ENCODE data around the gene FGD3. TPM values are rescaled to one million over a fixed set of nuclear protein-coding genes. Genes with fewer than 3 reads are reported as not detected.
A peak's percentile ranks its signal among the peaks of the same experiment; 100 is the strongest.

Gene FGD3
- total RNA-seq, 2 donors from 2014 or later: 6.2 to 11.0 TPM

DNA sequence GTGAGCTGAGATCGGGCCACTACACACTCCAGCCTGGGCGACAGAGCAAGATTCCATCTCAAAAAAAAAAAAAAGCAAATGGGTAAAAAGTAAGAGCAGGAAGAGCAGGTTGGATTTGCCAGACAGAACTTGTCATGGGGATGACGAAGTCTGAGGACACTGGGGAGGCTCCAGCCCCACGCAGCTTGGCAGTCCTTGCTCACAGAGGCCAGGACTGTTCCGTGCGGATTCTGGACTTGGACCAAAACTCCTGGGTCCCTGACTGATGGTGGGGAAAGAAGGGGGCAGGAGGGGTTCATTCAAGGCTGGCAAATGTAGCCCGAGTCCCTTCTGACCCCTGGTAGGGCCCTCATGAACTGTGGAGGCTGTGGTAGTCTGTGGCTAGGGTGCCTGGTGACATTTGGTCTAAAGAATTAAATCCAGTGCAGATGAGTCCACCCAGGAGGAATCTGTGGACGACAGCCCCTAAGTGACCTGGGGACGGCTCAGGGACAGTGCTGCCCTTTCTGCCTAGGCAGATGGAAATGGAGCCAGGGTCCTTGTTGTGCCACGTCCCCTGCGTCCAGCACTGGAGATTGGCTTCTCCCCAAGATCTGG is 3.1 kb downstream of the FGD3 start:
- no peaks in the 10 kb centered on the region for H3K4me1 ChIP-seq (replicated peaks)
- TF ChIP-seq POLR2A (IDR thresholded peaks at IDR 0.05) (no peak), POLR2AphosphoS5 (IDR thresholded peaks at IDR 0.05) (no peak)
- TF ChIP-seq, protein P1, sequence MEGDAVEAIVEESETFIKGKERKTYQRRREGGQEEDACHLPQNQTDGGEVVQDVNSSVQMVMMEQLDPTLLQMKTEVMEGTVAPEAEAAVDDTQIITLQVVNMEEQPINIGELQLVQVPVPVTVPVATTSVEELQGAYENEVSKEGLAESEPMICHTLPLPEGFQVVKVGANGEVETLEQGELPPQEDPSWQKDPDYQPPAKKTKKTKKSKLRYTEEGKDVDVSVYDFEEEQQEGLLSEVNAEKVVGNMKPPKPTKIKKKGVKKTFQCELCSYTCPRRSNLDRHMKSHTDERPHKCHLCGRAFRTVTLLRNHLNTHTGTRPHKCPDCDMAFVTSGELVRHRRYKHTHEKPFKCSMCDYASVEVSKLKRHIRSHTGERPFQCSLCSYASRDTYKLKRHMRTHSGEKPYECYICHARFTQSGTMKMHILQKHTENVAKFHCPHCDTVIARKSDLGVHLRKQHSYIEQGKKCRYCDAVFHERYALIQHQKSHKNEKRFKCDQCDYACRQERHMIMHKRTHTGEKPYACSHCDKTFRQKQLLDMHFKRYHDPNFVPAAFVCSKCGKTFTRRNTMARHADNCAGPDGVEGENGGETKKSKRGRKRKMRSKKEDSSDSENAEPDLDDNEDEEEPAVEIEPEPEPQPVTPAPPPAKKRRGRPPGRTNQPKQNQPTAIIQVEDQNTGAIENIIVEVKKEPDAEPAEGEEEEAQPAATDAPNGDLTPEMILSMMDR (IDR thresholded peaks at IDR 0.05): no peak
- intact Hi-C loops (cut with DNase I): no loop called here
- H3K27me3 ChIP-seq (replicated peaks; ENCODE audit: insufficient read depth): no peaks in the 10 kb centered on the region
- H3K4me3 ChIP-seq: no peak overlapping the region
- H3K27ac ChIP-seq: no peak overlapping the region
- H3K9me3 ChIP-seq: no peaks in the 10 kb centered on the region
- H3K36me3 ChIP-seq: no peaks in the 10 kb centered on the region
- DNase-seq (ENCODE audit: low spot score): no peak
- WGBS: 61% methylated on average over 11 of the region's 11 CpGs

DNA sequence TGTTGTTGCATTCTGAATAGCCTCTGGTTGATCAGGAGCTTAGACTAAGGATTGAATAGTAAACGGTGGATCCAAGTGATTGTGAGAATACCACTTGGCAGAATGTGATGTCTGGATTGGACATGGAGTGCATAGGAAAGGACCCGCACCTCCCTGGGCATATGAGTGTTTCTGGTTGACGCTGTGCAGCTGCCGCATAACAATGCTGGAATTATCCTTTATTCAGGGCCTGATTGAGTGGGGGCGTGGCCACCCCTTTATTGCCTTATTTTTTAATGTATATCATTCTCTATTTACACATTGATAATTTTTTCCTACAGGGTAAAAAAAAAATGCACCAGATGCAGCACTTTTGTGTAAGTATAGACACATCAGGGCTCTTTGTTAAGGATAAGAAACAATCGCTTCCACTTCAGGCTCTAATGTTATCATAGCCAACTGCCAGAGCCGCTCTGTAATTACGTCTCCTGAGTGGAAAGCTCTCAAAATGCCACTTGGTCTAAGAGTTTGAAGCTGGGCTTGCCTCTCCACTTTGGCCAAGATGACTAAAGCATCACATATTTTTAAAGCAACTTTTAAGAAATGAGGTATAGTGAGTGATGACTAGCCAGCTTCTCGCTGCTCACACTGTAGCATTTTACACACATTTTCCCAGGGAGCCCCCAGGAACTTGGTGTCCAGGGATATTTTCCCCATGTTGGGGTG is 5.7 kb downstream of the FGD3 start:
- intact Hi-C loops (cut with DNase I): no loop called here
- Histone ChIP-seq H3K27ac (no peak overlapping the region), H3K9me3 (no peaks in the 10 kb centered on the region), H3K4me1 (replicated peaks) (no peaks in the 10 kb centered on the region), H3K27me3 (replicated peaks; ENCODE audit: insufficient read depth) (no peaks in the 10 kb centered on the region), H3K36me3 (no peaks in the 10 kb centered on the region), H3K4me3 (no peak overlapping the region)
- 82% methylated on average over 9 of the region's 9 CpGs for WGBS
- TF ChIP-seq, protein P1 (IDR thresholded peaks at IDR 0.05): no peak
- TF ChIP-seq POLR2A (IDR thresholded peaks at IDR 0.05): no peak
- TF ChIP-seq POLR2AphosphoS5 (IDR thresholded peaks at IDR 0.05): no peak
- DNase-seq (ENCODE audit: low spot score): no peak

DNA sequence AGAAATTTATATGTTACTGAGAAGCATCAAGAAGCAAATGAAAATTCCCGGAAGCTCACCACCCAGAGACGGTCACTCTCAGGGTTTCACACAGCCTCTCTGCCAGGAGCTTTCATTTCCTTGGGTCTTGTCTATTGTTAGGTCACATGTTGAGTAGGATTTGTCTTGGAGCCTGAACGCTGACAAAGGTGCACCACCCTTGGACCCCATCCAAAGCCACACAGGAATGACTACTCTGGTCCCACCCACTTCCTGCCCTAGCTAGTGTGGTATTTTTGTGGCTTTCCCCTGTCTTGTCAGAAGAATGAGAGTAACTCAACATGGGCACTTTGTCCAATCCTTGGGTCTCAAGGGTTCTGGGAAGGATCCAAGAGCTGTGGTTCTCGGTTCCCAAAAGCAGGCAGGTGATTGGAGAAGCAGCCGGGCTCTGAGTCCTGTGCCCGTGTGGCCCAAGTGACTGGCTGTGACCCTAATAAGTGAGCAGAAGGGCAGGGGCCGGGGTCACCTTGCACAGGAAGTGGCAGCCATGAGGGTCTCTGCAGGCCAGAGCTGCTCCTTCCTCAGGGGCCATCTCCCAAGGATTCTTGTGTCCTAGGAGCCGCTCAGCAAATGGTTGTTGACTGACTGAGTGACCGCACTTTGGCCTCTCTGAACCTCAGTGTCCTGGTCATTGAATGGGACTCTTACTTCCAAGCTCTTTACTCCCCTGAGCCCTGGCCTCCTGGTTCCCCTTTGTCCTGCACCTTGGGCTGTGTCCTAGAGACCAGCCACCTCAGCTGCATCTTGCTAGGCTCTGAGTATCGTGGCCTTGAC is 6.9 kb downstream of the FGD3 start:
- Histone ChIP-seq H3K4me3 (no peak overlapping the region), H3K27ac (no peak overlapping the region), H3K27me3 (replicated peaks; ENCODE audit: insufficient read depth) (no peaks in the 10 kb centered on the region), H3K4me1 (replicated peaks) (no peaks in the 10 kb centered on the region), H3K36me3 (no peaks in the 10 kb centered on the region), H3K9me3 (no peaks in the 10 kb centered on the region)
- TF ChIP-seq POLR2A (IDR thresholded peaks at IDR 0.05) (no peak), POLR2AphosphoS5 (IDR thresholded peaks at IDR 0.05) (peak; percentile 31)
- TF ChIP-seq, protein P1 (IDR thresholded peaks at IDR 0.05): no peak
- peak; percentile 48 for DNase-seq (ENCODE audit: low spot score)
- intact Hi-C loops (cut with DNase I): no loop called here
- WGBS: 72% methylated on average over 10 of the region's 10 CpGs

DNA sequence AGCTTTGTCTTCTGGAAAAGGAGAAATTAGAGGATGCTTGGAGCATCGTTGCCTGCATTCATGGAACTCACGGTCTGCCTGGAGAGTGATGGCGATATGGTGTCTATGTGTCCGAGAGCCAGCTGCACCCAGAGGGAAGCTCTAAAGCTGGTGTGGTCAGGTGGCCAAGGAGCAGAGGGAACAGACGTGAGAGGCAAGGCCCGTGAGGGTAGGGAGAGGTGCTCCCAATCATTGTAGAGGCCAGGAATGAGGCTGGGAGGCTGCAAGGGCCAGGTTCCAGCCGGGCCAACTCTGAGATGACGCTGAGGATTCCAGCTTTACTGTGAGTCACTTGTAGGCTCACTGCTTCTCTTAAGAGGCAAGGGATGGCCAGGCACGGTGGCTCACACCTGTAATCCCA is 7.6 kb downstream of the FGD3 start:
- 89% methylated on average over 9 of the region's 9 CpGs for WGBS
- no peak for DNase-seq (ENCODE audit: low spot score)
- Histone ChIP-seq H3K27ac (no peak overlapping the region), H3K4me1 (replicated peaks) (no peaks in the 10 kb centered on the region), H3K4me3 (no peak overlapping the region), H3K36me3 (no peaks in the 10 kb centered on the region), H3K9me3 (no peaks in the 10 kb centered on the region), H3K27me3 (replicated peaks; ENCODE audit: insufficient read depth) (no peaks in the 10 kb centered on the region)
- intact Hi-C loops (cut with DNase I): no loop called here
- no peak for TF ChIP-seq POLR2AphosphoS5 (IDR thresholded peaks at IDR 0.05)
- TF ChIP-seq, protein P1 (IDR thresholded peaks at IDR 0.05): no peak
- TF ChIP-seq POLR2A (IDR thresholded peaks at IDR 0.05): no peak
